ENCODE data around the gene PARD3.
"Not testable (repeated sequence)": the region's sequence is repeated elsewhere in the genome, so short reads cannot be mapped to it uniquely, and the experiment has no call there.

PARD3 gene

DNA sequence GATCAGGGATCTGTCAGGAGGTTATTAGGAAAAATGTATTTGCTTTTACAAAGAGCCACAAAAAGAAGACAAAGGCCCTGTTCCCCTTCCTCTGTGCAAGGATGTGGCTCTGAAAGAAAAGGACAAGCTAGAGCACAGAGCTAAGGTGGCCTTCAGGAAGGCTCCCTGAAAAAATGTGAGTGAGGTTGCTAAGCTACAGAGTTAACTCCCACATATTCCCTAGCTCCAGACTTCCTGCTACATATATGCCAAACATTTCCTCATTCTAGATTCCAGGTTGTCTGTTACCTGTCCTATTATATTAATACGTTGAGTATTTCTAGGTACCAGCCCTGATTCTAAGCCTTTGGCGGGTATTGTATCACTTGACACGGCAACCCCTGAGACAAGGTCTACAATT lies 369.0 kb downstream of the PARD3 start:
- no peak for FAIRE-seq

- peak; percentile 96 for FAIRE-seq
These were observed 370.6 kb downstream of the PARD3 start for GRCh38 chr10:34444223-34445183.

- not testable (repeated sequence) for FAIRE-seq
These were observed 375.7 kb downstream of the PARD3 start for GRCh38 chr10:34439386-34439785.

- no peak for FAIRE-seq
These were observed 376.4 kb downstream of the PARD3 start for GRCh38 chr10:34438741-34439140.

GRCh38 chr10:34437906-34438305 lies 377.2 kb downstream of the PARD3 start:
- FAIRE-seq = no peak

GRCh38 chr10:34434119-34434594 lies 380.9 kb downstream of the PARD3 start:
- FAIRE-seq = no peak

DNA sequence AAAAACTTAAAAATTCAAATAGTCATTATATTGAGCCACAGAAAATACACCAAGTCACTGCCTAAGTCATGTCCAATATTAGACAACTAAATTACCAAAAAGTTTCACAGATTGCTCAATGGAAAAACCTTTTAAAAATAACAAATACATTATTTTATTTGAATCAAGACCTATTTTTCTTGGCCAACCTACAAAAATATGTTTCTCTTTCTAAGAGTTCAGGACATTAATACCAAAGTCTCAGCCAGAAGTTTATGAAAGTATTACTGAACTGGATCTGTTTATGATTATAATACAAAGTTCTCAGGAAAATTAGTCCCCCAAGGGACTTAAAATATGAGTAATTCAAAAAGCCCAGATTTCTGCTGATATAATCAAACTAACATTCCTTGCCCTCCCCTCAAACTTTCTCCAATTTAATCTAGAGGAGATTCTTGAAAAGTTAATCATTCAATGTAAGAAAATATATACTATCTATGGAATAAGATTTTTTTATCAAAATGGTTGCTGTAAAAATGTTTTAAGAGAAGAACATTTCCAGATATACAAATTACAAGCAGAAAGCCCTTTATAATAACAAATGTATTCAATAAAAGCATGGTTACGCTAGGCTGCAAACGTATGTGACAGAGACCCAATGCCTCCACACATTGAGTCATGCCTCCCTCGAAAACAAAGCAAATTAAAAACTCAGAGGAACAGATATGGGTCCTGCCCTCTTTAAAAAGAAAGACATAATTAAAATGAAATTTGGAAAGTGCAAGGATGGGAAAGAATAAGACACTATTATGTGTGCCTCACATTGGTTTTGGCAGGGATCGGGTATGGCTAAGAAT lies 381.6 kb downstream of the PARD3 start:
- FAIRE-seq = peak; percentile 90

DNA sequence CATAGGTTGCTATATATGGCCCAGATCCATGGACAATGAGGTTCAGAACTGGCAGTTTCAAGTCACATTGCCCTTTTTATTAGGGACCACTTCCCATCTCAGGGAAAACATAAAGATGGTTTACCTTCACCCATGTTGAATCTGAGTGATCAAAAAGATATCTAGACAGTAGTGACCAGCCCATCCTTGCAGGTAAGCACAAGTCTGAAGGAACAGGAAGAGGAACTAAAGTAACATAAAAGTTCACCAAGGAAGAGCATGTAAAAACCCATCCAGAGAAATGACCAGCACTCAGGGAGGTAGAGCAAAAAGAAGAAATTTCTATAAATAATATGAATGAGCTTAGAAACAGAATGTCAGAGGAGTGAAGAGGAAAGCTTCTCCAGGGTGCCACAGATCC lies 382.5 kb downstream of the PARD3 start:
- no peak for FAIRE-seq

- no peak for FAIRE-seq
These were observed 384.4 kb downstream of the PARD3 start for GRCh38 chr10:34430685-34431084.

DNA sequence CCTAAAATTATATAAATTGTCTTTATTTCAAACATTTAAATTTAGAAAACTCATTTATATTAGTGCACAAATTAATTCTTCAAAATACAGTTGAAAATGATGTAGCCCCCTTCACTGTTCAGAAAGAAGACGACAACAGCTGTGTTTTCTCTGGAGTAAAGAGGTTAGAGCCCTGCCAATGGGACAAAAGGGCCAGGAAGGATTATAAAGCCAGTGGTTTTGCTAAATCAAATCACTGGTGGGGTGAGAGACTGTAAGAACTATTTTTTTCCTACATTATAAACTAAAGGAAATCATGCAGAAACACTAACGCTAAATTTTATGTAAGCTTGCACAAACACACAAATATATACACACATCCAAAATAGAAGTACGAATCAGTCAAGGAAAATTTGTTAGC lies 386.6 kb downstream of the PARD3 start:
- FAIRE-seq = no peak

- FAIRE-seq = no peak
These were observed 387.2 kb downstream of the PARD3 start for GRCh38 chr10:34427911-34428216.

DNA sequence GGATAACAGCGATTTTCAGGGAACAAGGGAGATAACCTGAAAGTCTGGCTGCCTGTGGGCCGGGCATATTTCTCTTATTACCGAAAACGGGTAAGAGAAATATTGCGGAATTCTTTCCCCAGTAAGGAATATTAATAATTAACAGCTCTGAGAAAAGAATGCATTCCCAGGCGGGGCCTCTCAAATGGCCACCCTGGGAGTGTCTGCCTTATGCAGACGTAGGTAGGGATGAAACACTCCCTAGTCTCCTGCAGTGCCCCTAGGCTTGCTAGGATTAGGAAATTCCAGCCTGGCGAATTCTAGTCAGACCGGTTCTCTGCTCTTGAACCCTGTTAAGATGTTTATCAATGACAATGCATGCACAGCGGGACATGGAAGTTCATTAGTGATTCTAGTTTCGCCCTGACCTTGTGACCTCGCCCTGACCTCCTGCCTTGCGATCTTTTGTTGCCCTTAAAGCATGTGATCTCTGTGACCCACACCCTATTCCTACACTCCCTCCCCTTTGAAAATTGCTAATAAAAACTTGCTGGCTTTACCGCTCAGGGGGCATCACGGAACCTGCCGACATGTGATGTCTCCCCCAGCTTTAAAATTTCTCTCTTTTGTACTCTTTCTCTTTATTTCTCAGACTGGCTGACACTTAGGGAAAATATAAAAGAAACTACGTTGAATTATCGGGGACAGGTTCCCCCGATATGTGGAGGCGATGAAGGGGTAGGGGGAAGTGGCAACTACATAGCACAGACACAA lies 387.8 kb downstream of the PARD3 start:
- not testable (repeated sequence) for FAIRE-seq

- FAIRE-seq = not testable (repeated sequence)
These were observed 388.4 kb downstream of the PARD3 start for GRCh38 chr10:34426538-34427157.

DNA sequence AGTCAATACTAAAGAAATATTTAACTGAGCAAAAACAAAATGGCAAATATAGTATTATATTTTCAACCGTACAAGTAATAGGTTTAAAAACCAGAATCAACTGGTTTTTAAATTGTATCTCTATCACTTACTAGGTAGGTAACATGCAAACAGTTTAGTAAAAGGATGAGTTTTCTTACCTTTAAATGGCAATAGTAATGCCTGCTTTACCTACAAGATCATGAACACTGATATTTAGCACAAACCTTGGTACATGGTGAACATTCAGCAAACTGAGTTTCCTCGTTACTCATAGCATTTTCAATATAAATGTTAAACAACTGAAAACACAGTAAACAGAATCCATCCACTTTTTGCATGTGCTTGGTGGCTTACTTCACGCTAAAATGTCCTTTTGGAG lies 389.1 kb downstream of the PARD3 start:
- FAIRE-seq = no peak

DNA sequence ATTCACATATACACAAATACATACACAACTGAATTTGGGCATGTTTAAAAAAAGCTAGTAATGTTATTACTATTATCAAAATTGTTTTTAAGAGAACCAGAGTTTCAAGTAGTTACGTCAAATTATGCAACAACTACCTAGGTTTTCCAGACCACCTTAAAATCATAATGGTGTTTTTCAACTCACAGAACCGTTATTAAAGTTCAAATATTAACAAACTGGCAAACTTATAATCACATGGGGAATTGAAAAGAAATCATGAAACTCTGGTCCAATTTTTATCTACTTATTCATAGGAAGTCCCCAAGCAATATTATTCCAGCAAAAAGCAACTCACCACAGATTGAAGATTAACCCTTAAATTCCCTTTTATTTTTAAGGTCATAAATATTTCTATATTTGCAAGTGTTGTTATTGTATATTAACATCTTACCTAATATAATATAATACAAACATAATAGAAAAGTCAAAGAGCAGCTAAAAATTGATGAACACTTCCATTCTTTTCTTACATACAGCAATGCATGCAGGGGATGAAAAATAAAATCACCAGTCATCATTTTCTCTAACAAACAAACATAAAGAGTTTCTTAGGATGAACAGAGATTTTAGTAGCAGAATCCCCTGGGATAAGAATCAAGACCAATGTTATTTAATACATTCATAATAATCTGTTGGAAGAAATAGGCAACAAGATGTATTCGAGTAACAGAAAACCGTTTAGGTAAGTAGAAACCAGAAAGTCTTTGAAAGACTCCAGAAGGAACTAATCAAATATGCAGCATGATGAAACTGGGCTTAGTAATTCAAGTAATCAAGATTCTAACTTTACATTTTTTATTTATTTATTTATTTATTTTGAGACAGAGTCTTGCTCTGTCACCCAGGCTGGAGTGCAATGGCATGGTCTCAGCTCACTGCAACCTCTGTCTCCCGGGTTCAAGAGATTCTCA lies 391.1 kb downstream of the PARD3 start:
- FAIRE-seq = no peak

- no peak for FAIRE-seq
These were observed 394.3 kb downstream of the PARD3 start for GRCh38 chr10:34420795-34421194.

GRCh38 chr10:34420273-34420672 lies 394.8 kb downstream of the PARD3 start:
- no peak for FAIRE-seq

DNA sequence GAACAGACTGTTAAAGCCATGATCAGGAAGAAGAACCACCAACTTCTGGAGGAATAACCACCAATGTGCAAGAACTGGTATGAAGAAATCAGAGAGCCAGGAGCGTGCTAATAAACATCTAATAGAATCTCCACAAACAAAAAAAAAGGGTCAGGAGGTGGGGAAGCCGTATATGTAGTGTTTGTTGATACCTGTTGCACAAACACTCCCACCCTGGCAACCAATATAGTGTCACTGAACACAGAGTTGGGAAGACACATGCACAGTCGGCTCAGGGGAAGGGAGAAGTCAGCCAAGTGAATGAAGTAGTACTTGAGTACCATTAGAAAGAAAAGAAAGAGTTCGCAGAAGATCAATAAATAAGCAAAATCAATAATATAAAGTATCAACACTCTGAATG lies 400.1 kb downstream of the PARD3 start:
- FAIRE-seq = no peak

DNA sequence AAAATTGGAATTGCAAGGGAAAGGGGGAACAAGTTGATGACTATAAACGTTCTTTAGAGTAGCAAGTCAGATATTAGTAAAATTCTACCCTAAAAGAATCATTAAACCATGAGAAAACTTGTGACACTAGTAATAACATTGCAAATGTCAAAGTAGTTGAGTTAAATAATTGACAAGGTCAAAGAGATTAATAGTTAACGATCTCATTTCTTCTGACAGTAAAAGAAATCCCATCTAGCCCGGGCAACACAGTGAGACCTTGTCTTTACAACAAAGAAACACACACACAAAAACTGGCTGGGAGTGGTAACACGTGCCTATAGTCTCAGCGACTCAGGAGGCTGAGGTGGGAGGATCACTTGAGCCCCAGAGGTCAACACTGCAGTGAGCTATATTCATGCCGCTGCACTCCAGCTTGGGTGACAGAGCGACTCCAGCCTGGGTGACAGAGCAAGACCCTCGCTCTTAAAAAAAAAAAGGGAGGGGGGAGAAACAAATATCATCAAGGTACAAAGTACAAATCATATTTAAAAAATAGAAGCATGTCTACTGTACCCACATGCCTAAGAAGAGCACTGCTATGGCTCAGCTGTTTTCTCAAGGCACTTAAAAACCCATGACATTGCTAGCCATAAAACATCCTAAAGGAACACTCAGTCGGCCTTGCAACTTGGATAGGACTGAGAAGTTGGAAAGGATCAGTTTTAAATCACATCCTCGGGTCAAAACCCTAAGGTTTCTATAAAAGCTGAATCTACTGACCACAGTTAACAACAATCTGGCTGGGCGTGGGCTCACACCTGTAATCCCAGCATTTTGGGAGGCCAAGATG lies 401.1 kb downstream of the PARD3 start:
- FAIRE-seq = no peak

DNA sequence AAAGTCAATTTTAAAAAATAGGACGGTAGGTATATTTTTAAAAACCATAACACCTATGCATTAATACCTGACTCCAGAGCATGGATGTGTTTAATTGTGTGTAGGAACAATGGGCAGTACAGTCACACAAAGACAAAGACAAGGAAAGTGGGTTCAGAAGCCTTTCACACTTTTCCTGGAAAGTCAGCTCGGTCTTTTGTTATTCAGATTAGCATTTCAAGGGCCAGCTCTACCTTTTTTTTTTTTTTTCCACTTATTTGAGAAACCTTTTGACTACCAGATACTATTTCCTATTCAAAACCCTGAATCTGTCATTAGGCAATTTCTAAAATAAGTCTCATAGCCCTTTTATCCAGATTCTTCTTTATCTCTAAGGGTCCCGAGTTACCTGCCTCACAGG lies 401.9 kb downstream of the PARD3 start:
- no peak for FAIRE-seq
